HFFc6 (cell line): ENCODE results near the gene FMN1. TPM values are rescaled to one million over a fixed set of nuclear protein-coding genes. Genes with fewer than 3 reads are reported as not detected.

Experiments
- DNase-seq: peaks from one replicate; pipeline ENCODE4 v3.0.0-alpha.2; 2018
- H3K27ac Mint-ChIP-seq: 2 replicates; pipeline ENCODE4 v1.8.0; 2020; ENCODE audit warnings: mild to moderate bottlenecking, mixed read lengths
- H3K27me3 Mint-ChIP-seq: 2 replicates; pipeline ENCODE4 v1.8.0; 2021; ENCODE audit warnings: mild to moderate bottlenecking, moderate library complexity, mixed read lengths; ENCODE audit not compliant: insufficient read depth
- H3K36me3 Mint-ChIP-seq: 2 replicates; pipeline ENCODE4 v1.8.0; 2021; ENCODE audit warnings: low read depth, mixed read lengths
- H3K4me1 Mint-ChIP-seq: 2 replicates; pipeline ENCODE4 v1.8.0; 2020; ENCODE audit warnings: low read depth, mixed read lengths
- H3K4me3 Mint-ChIP-seq: 2 replicates; pipeline ENCODE4 v1.8.0; 2020; ENCODE audit warnings: mild to moderate bottlenecking, moderate library complexity, mixed read lengths
- H3K9me3 Mint-ChIP-seq: 2 replicates; pipeline ENCODE4 v1.8.0; 2020; ENCODE audit warnings: mild to moderate bottlenecking, mixed read lengths
- total RNA-seq, 6 experiments: library from RNA; stranded (reverse); fragmentation: NEBNext Ultra II Directional; extraction: Animal tissue kit (Norgen Biotek cat#: 25700); gene quantifications; 2 replicates in 1 of 6; 3 replicates in 5 of 6; pipeline ENCODE4 v1.2.3, GENCODE V29; 2021
- TF ChIP-seq, protein P1 (sequence below): fragments of 200-600 bp; sonication (generic); IDR thresholded peaks from 2 replicates; pipeline ENCODE4 v1.5.0; 2021; ENCODE audit warnings: antibody characterized with exemption, mild to moderate bottlenecking

The FMN1 gene
- total RNA-seq, 6 experiments from 2014 or later, result 8.3 to 14.0 (median 12.6) TPM

GRCh38 chr15:32898414-32898813 is 296.1 kb downstream of the FMN1 start:
- no peak for DNase-seq
- Mint-ChIP-seq H3K4me1 (peaks cover 25% of the 10 kb centered on the region), H3K36me3 (peaks cover 46% of the 10 kb centered on the region), H3K4me3 (no peak overlapping the region), H3K9me3 (no peaks in the 10 kb centered on the region), H3K27me3 (no peaks in the 10 kb centered on the region), H3K27ac (no peak overlapping the region)
- TF ChIP-seq, protein P1, sequence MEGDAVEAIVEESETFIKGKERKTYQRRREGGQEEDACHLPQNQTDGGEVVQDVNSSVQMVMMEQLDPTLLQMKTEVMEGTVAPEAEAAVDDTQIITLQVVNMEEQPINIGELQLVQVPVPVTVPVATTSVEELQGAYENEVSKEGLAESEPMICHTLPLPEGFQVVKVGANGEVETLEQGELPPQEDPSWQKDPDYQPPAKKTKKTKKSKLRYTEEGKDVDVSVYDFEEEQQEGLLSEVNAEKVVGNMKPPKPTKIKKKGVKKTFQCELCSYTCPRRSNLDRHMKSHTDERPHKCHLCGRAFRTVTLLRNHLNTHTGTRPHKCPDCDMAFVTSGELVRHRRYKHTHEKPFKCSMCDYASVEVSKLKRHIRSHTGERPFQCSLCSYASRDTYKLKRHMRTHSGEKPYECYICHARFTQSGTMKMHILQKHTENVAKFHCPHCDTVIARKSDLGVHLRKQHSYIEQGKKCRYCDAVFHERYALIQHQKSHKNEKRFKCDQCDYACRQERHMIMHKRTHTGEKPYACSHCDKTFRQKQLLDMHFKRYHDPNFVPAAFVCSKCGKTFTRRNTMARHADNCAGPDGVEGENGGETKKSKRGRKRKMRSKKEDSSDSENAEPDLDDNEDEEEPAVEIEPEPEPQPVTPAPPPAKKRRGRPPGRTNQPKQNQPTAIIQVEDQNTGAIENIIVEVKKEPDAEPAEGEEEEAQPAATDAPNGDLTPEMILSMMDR, result no peak

DNA sequence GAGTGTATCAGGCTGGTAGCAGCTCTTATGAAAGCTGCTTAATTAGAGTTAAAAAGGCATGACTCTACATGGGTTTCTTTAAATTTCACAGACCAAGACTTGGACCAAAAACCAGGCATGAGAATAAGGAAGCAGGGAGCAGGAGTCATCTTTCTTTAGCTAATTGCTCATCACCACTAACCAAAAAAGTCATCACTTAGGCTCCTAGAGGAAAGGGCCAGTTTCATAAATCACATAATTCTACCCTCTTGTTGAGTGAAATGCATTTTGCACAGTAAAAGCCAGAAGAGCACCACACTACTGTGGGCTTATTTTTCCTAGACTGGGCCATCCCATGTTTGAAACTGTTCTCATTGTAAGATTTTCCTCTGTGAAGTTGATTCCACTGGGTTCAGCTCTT is 301.1 kb downstream of the FMN1 start:
- Mint-ChIP-seq H3K36me3 (peaks cover 60% of the 10 kb centered on the region), H3K4me1 (peaks cover 36% of the 10 kb centered on the region), H3K27me3 (peaks cover 2% of the 10 kb centered on the region; the same call in 1 of the 2 replicates), H3K9me3 (no peaks in the 10 kb centered on the region), H3K4me3 (no peak overlapping the region), H3K27ac (no peak overlapping the region)
- TF ChIP-seq, protein P1, result no peak
- no peak for DNase-seq

DNA sequence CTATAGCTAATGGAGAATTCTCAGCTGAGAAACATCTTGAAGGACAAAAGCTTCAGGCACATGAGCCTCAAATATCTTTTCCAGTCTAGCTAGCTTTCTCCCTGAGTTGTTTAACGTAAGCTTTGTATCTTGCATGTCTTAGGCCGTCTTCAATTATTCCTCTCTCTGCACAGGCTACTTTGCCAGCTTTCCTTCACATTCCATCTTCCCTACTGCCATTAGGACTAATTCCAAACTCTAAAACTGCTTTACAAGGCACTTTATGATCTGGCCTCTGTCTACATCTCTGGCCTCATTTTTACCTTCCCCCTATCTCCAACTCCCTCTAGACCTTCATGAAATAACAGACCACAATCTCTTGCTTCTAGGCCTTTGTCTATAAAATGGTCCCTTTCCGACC is 305.3 kb downstream of the FMN1 start:
- peaks cover 2% of the 10 kb centered on the region; the same call in 1 of the 2 replicates for H3K27me3 Mint-ChIP-seq
- TF ChIP-seq, protein P1, result no peak
- H3K4me1 Mint-ChIP-seq, result peaks cover 77% of the 10 kb centered on the region
- no peak for DNase-seq
- H3K4me3 Mint-ChIP-seq, result no peak overlapping the region; the same call in 1 of the 2 replicates
- no peaks in the 10 kb centered on the region for H3K9me3 Mint-ChIP-seq
- peaks cover 67% of the 10 kb centered on the region for H3K36me3 Mint-ChIP-seq
- H3K27ac Mint-ChIP-seq, result peak overlapping the region; percentile 50

GRCh38 chr15:32888221-32888761 is 306.2 kb downstream of the FMN1 start:
- no peaks in the 10 kb centered on the region for H3K9me3 Mint-ChIP-seq
- peaks cover 73% of the 10 kb centered on the region for H3K4me1 Mint-ChIP-seq
- TF ChIP-seq, protein P1, result no peak
- peaks cover 2% of the 10 kb centered on the region; the same call in 1 of the 2 replicates for H3K27me3 Mint-ChIP-seq
- H3K36me3 Mint-ChIP-seq, result peaks cover 63% of the 10 kb centered on the region
- peak overlapping the region; percentile 80 for H3K27ac Mint-ChIP-seq
- peak; percentile 78 for DNase-seq
- peak overlapping the region; percentile 72 for H3K4me3 Mint-ChIP-seq

GRCh38 chr15:32887090-32887489 is 307.4 kb downstream of the FMN1 start:
- no peak overlapping the region; the same call in 1 of the 2 replicates for H3K27ac Mint-ChIP-seq

More at GRCh38 chr15:32887090-32887489, 307.4 kb downstream of the FMN1 start:
- Mint-ChIP-seq H3K4me1 (peaks cover 81% of the 10 kb centered on the region), H3K36me3 (peaks cover 58% of the 10 kb centered on the region), H3K27me3 (peaks cover 2% of the 10 kb centered on the region; the same call in 1 of the 2 replicates), H3K9me3 (no peaks in the 10 kb centered on the region), H3K4me3 (peak overlapping the region; percentile 66)
- TF ChIP-seq, protein P1, result no peak
- DNase-seq, result no peak
